PC-9 (cell line): ENCODE data around the gene SHISA7. TPM values are rescaled to one million over a fixed set of nuclear protein-coding genes. Genes with fewer than 3 reads are reported as not detected.

Experiments used
- BruUV-seq: library from RNA; stranded (reverse); fragments of 400-500 nt; replicated peaks from 2 replicates; lab custom pipeline; 2021; lab: Mats Ljungman, UMichigan
- CTCF ChIA-PET: fragments of 300-600 bp; sonication (Branson Sonifier 250); formaldehyde crosslinking; loops from one replicate; lab custom pipeline; 2022; ENCODE audit warnings: antibody characterized with exemption; lab: Charles Lee
- POLR2A ChIA-PET: fragments of 300-600 bp; sonication (Branson Sonifier 250); formaldehyde crosslinking; loops from one replicate; lab custom pipeline; 2022; ENCODE audit warnings: antibody characterized with exemption; ENCODE audit not compliant: unreplicated experiment; lab: Charles Lee
- DNase-seq, 2 experiments: peaks; one replicate each; pipeline versions ENCODE4 v3.0.0 to v3.0.0-alpha.2; 2015 to 2022; ENCODE audit warnings: mixed read lengths in 1 of 2
- H2AFZ ChIP-seq: fragments of 200-600 bp; sonication (generic); 2 replicates; pipeline ENCODE4 v1.8.1; 2017; ENCODE audit warnings: antibody characterized with exemption
- H3F3A ChIP-seq: fragments of 200-600 bp; sonication (generic); 2 replicates; pipeline ENCODE4 v1.8.1; 2017; ENCODE audit warnings: antibody characterized with exemption, mild to moderate bottlenecking, low read depth; ENCODE audit not compliant: insufficient read depth
- H3K27ac ChIP-seq: fragments of 200-600 bp; sonication (generic); 2 replicates; pipeline ENCODE4 v1.6.1; 2016; ENCODE audit warnings: mixed run types
- H3K27me3 ChIP-seq: fragments of 200-600 bp; sonication (generic); 2 replicates; pipeline ENCODE4 v1.6.1; 2016; ENCODE audit warnings: low read depth, mixed run types; ENCODE audit not compliant: insufficient read depth
- H3K36me3 ChIP-seq: fragments of 200-600 bp; sonication (generic); 2 replicates; pipeline ENCODE4 v1.6.1; 2016; ENCODE audit warnings: low read depth, mixed run types
- H3K4me1 ChIP-seq: fragments of 200-600 bp; sonication (generic); replicated peaks from 2 replicates; pipeline ENCODE4 v1.6.1; 2016; ENCODE audit warnings: mixed run types; ENCODE audit not compliant: insufficient read depth
- H3K4me2 ChIP-seq: fragments of 200-600 bp; sonication (generic); 2 replicates; pipeline ENCODE4 v1.6.1; 2017; ENCODE audit warnings: mixed run types
- H3K4me3 ChIP-seq: fragments of 200-600 bp; sonication (generic); 2 replicates; pipeline ENCODE4 v1.6.1; 2016; ENCODE audit warnings: mixed run types
- H3K79me2 ChIP-seq: fragments of 200-600 bp; sonication (generic); 2 replicates; pipeline ENCODE4 v1.6.1; 2017; ENCODE audit warnings: low read depth, mixed run types
- H3K9me2 ChIP-seq: fragments of 200-600 bp; sonication (generic); 2 replicates; pipeline ENCODE4 v1.8.1; 2017; ENCODE audit warnings: mild to moderate bottlenecking; ENCODE audit not compliant: insufficient read depth
- H3K9me3 ChIP-seq: fragments of 200-600 bp; sonication (generic); 2 replicates; pipeline ENCODE4 v1.8.1; 2016; ENCODE audit warnings: low read depth; ENCODE audit not compliant: insufficient read depth
- H4K20me1 ChIP-seq: fragments of 200-600 bp; sonication (generic); 2 replicates; pipeline ENCODE4 v1.8.1; 2017; ENCODE audit not compliant: insufficient read depth
- EZH2 ChIP-seq: fragments of 200-600 bp; sonication (generic); IDR thresholded peaks from 2 replicates; pipeline ENCODE4 v1.8.0; 2017; ENCODE audit warnings: antibody characterized with exemption, low read depth
- intact Hi-C: fragments of 100-400 bp; cut with micrococcal nuclease; formaldehyde crosslinking; loops from one replicate; pipeline ENCODE4 v1.10.0; 2022; ENCODE audit not compliant: unreplicated experiment
- total RNA-seq: library from RNA; stranded (reverse); gene quantifications from 2 replicates; pipeline ENCODE4 v1.2.3, GENCODE V29; 2021
- TF ChIP-seq, protein P1 (sequence below): fragments of 200-600 bp; sonication (generic); conservative IDR thresholded peaks from 2 replicates; pipeline ENCODE4 v1.6.1; 2017; ENCODE audit warnings: mixed run types, antibody characterized with exemption, mild to moderate bottlenecking, moderate library complexity

SHISA7 gene
- total RNA-seq, 1 experiment from 2014 or later: not detected

DNA sequence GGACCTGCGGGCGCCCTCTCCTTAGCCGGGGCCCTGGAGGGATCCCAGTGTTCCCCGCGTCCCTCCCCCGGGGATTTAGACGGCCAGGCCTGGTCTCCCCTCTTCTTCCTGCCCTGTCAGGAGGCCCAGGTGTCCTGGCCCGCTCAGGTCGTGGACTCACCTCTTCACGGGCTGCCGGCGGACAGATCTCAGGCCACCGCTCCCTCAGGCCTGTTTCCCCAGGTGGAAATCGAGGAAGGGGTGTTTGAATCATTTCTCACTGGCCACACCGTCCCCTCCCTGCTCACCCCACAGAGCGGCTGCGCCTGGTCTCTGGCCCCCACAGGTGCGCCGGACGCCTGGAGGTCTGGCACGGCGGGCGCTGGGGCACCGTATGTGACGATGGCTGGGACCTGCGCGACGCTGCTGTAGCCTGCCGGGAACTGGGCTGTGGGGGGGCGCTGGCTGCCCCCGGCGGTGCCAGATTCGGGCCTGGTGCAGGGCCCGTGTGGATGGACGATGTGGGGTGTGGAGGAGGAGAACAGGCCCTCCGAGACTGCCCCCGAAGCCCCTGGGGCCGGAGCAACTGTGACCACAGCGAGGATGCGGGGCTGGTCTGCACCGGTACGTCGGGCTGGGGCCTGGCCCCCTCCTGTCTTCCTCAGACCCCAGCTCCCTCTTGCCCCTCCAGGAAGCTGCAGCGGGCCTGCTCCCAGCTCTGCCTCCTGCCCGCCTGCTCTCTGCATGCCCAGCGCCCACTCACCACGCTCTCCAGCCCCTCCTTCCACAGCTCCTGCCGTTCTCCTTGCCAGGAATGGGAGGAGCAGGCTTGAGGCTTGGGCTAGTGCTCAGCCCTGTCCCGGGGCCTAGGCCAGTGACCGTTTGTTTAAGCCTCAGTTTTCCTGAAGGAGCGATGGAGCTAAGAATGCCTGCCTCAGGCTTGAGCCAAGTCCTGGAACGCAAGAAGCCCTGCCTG is 47.7 kb upstream of the SHISA7 start:
- H3K9me2 ChIP-seq: no peaks in the 10 kb centered on the region
- no peaks in the 10 kb centered on the region for H3K36me3 ChIP-seq
- ChIA-PET POLR2A (interaction anchor here (0.6 kb wide), 1 partner anchor 23 kb away, joined by 7 read pairs; no protein-coding TSS in a partner anchor), CTCF (no interaction called here)
- no peaks in the 10 kb centered on the region for H4K20me1 ChIP-seq
- H3K27me3 ChIP-seq: peaks cover 3% of the 10 kb centered on the region; the same call in 1 of the 2 replicates
- peaks cover 19% of the 10 kb centered on the region for H3K4me1 ChIP-seq
- H3K4me2 ChIP-seq: no peak overlapping the region
- DNase-seq: no peak
- H3K4me3 ChIP-seq: no peak overlapping the region
- peaks cover 20% of the 10 kb centered on the region; the same call in 1 of the 2 replicates for H3F3A ChIP-seq
- H2AFZ ChIP-seq: no peak overlapping the region
- intact Hi-C loops: no loop called here
- no TSS peak for BruUV-seq
- no peaks in the 10 kb centered on the region; the same call in 1 of the 2 replicates for H3K79me2 ChIP-seq
- no peak for TF ChIP-seq EZH2
- TF ChIP-seq, protein P1, sequence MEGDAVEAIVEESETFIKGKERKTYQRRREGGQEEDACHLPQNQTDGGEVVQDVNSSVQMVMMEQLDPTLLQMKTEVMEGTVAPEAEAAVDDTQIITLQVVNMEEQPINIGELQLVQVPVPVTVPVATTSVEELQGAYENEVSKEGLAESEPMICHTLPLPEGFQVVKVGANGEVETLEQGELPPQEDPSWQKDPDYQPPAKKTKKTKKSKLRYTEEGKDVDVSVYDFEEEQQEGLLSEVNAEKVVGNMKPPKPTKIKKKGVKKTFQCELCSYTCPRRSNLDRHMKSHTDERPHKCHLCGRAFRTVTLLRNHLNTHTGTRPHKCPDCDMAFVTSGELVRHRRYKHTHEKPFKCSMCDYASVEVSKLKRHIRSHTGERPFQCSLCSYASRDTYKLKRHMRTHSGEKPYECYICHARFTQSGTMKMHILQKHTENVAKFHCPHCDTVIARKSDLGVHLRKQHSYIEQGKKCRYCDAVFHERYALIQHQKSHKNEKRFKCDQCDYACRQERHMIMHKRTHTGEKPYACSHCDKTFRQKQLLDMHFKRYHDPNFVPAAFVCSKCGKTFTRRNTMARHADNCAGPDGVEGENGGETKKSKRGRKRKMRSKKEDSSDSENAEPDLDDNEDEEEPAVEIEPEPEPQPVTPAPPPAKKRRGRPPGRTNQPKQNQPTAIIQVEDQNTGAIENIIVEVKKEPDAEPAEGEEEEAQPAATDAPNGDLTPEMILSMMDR: no peak
- H3K27ac ChIP-seq: no peak overlapping the region
- H3K9me3 ChIP-seq: no peaks in the 10 kb centered on the region

DNA sequence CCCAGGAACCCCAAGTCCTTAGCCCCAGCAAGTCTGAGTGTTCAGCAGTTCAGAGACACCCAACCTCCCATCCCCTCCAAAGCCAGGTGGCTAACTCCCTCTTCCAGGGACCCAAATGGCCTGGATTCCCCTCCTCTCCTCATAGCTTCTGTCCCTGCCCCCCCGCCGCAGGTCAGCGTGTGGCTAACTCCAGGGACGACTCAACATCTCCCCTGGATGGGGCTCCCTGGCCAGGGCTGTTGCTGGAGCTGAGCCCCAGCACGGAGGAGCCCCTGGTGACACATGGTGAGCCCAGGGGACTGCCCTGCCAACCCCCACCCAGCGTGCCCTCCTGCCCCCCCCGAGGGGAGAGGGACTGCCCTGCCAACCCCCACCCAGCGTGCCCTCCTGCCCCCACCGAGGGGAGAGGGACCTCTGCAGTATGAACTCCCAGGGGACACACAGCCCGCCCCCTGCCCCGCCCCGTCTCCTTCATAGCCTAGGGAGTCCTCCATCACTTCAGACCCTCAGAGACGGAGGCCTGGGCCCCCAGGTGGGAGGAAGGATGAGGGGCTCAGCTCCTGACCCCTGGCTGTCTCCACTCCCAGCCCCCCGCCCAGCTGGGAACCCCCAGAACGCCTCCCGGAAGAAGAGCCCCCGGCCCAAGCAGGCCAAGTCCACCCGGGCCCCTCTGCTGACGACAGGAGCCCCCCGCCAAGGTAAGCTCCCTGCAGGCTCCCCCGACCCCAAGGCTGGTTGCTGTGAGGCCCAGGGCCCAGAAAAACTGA is 46.8 kb upstream of the SHISA7 start:
- no peak for DNase-seq
- no peak overlapping the region for H3K27ac ChIP-seq
- CTCF ChIA-PET: no interaction called here

More for the DNA sequence above, 46.8 kb upstream of the SHISA7 start:
- Histone ChIP-seq H2AFZ (no peak overlapping the region), H3K9me2 (no peaks in the 10 kb centered on the region), H3K36me3 (no peaks in the 10 kb centered on the region), H3K27me3 (peaks cover 3% of the 10 kb centered on the region; the same call in 1 of the 2 replicates), H4K20me1 (no peaks in the 10 kb centered on the region), H3K9me3 (no peaks in the 10 kb centered on the region), H3K4me1 (peaks cover 16% of the 10 kb centered on the region), H3K79me2 (no peaks in the 10 kb centered on the region; the same call in 1 of the 2 replicates), H3K4me3 (no peak overlapping the region), H3K4me2 (no peak overlapping the region), H3F3A (peaks cover 14% of the 10 kb centered on the region; the same call in 1 of the 2 replicates)
- intact Hi-C loops: no loop called here
- TF ChIP-seq, protein P1: no peak
- no peak for TF ChIP-seq EZH2
- BruUV-seq: no TSS peak
- POLR2A ChIA-PET: no interaction called here
